Hematopoietic multipotent progenitor cell treated with erythropoietin and hydrocortisone succinate and interleukin-3 and kit ligand, for 4 days (in vitro differentiated cells): Measurements from ENCODE around the gene POU4F2.
A peak's percentile ranks its signal among the peaks of the same experiment; 100 is the strongest.

Experiments used
- DNase-seq: peaks from one replicate; pipeline ENCODE4 v3.0.0-alpha.2; 2015

The POU4F2 gene

GRCh38 chr4:146638786-146639505 is at the start of gene POU4F2:
Gene POU4F2 (plus strand): TSS chr4:146638893. CDS start chr4:146639141, 248 bp downstream.
- peak; percentile 46 for DNase-seq

GRCh38 chr4:146590801-146591200 is 47.9 kb upstream of the POU4F2 start:
- DNase-seq = no peak

- DNase-seq = no peak
These were observed 46.7 kb upstream of the POU4F2 start for GRCh38 chr4:146592019-146592418.

GRCh38 chr4:146632770-146633470 is 5.8 kb upstream of the POU4F2 start:
- DNase-seq = no peak

- DNase-seq = no peak
These were observed 5.3 kb upstream of the POU4F2 start for GRCh38 chr4:146633471-146633800.

- no peak for DNase-seq
These were observed 3.9 kb upstream of the POU4F2 start for GRCh38 chr4:146634825-146635224.

- DNase-seq = peak; percentile 7
These were observed 916 bp upstream of the POU4F2 start for GRCh38 chr4:146637621-146638332.

- no peak for DNase-seq
These were observed 334 bp upstream of the POU4F2 start for GRCh38 chr4:146638333-146638785.

GRCh38 chr4:146639506-146639932 is 826 bp downstream of the POU4F2 start:
- no peak for DNase-seq

GRCh38 chr4:146640021-146640464 is 1.4 kb downstream of the POU4F2 start:
- no peak for DNase-seq

- no peak for DNase-seq
These were observed 1.9 kb downstream of the POU4F2 start for GRCh38 chr4:146640465-146641061.

GRCh38 chr4:146641762-146642161 is 3.1 kb downstream of the POU4F2 start:
- no peak for DNase-seq

- DNase-seq = peak; percentile 61
These were observed 5.2 kb downstream of the POU4F2 start for GRCh38 chr4:146643812-146644401.

- no peak for DNase-seq
These were observed 7.2 kb downstream of the POU4F2 start for GRCh38 chr4:146645921-146646320.

GRCh38 chr4:146646593-146647325 is 8.1 kb downstream of the POU4F2 start:
- no peak for DNase-seq

- DNase-seq = no peak
These were observed 9.1 kb downstream of the POU4F2 start for GRCh38 chr4:146647615-146648460.

- no peak for DNase-seq
These were observed 9.7 kb downstream of the POU4F2 start for GRCh38 chr4:146648461-146648783.

GRCh38 chr4:146649232-146649631 is 10.5 kb downstream of the POU4F2 start:
- DNase-seq = no peak

GRCh38 chr4:146650034-146650433 is 11.3 kb downstream of the POU4F2 start:
- no peak for DNase-seq

GRCh38 chr4:146654687-146655520 is 16.2 kb downstream of the POU4F2 start:
- peak; percentile 28 for DNase-seq

GRCh38 chr4:146655521-146655856 is 16.8 kb downstream of the POU4F2 start:
- no peak for DNase-seq
